K562 (cell line): ENCODE results near the gene ENTREP3.

ENCODE experiments used
- AFF1 ChIP-seq, 2 experiments: fragments of 450-650 bp; IDR thresholded peaks; 2 replicates each; pipeline ENCODE4 v1.6.1; 2018; ENCODE audit warnings: mild to moderate bottlenecking in 2 of 2, low read depth in 1 of 2; ENCODE audit not compliant: partially characterized antibody in 2 of 2
- MYBL2 ChIP-seq, 2 experiments: fragments of 450-650 bp in 1 of 2; sonication (generic) in 1 of 2; formaldehyde crosslinking in 1 of 2; IDR thresholded peaks; 2 replicates each; pipeline versions ENCODE4 v1.6.1 to v1.8.1; 2017 to 2022; ENCODE audit warnings: borderline replicate concordance in 1 of 2, inconsistent platforms in 1 of 2, low read depth in 1 of 2, mild to moderate bottlenecking in 1 of 2, missing genetic modification reagents in 1 of 2, moderate library complexity in 1 of 2
- THAP12 ChIP-seq: fragments of 250-450 bp; sonication (Bioruptor Pico); IDR thresholded peaks from 2 replicates; pipeline ENCODE4 v1.9.0; 2021; ENCODE audit warnings: mild to moderate bottlenecking, inconsistent platforms
- U2AF1 ChIP-seq: fragments of 200-400 bp; formaldehyde crosslinking; optimal IDR thresholded peaks from 2 replicates; pipeline ENCODE3; 2017; ENCODE audit warnings: mild to moderate bottlenecking, low read depth, low read length, moderate library complexity

- TF ChIP-seq U2AF1 = no peak
- TF ChIP-seq AFF1 (IDR thresholded peaks at IDR 0.05; ENCODE audit: low read depth in 1 of 2, partially characterized antibody in 2 of 2) = no peak
- no peak for TF ChIP-seq MYBL2 (IDR thresholded peaks at IDR 0.05; ENCODE audit: low read depth)
- no peak for TF ChIP-seq MYBL2 (CRISPR knock-in tag; IDR thresholded peaks at IDR 0.05; ENCODE audit: borderline replicate concordance)
- TF ChIP-seq THAP12 = no peak
These were observed 22.0 kb upstream of the ENTREP3 start, which contains the start of gene HCN3 for GRCh38 chr1:155277070-155277901.
